Sigmoid colon (tissue), 7 donors: ENCODE measurements around the gene CALHM3. TPM values are rescaled to one million over a fixed set of nuclear protein-coding genes. Genes with fewer than 3 reads are reported as not detected.
A peak's percentile ranks its signal among the peaks of the same experiment; 100 is the strongest.

ENCODE experiments used
- DNase-seq: peaks from one replicate; pipeline ENCODE4 v3.0.0-alpha.2; 2019
- H3K27ac ChIP-seq, 4 donors: fragments of 200-600 bp; sonication (generic); one replicate each; pipeline ENCODE4 v1.5.1; 2016 to 2019; ENCODE audit warnings: mild to moderate bottlenecking in 1 of 4
- H3K27me3 ChIP-seq, 3 donors: fragments of 200-600 bp; sonication (generic); one replicate each; pipeline ENCODE4 v1.5.1; 2019; ENCODE audit warnings: mild to moderate bottlenecking in 1 of 3
- H3K36me3 ChIP-seq, 4 donors: fragments of 200-600 bp; sonication (generic); one replicate each; pipeline ENCODE4 v1.5.1; 2016 to 2019
- H3K4me1 ChIP-seq, 4 donors: fragments of 200-600 bp; sonication (generic); one replicate each; pipeline ENCODE4 v1.5.1; 2017 to 2019
- H3K4me3 ChIP-seq, 4 donors: fragments of 200-600 bp; sonication (generic); one replicate each; pipeline ENCODE4 v1.5.1; 2017 to 2019; ENCODE audit warnings: mild to moderate bottlenecking in 2 of 4, moderate library complexity in 1 of 4
- H3K9me3 ChIP-seq, 4 donors: fragments of 200-600 bp in 3 of 4; sonication (generic) in 3 of 4; one replicate each; pipeline versions ENCODE4 v1.5.1 to v1.6.1; 2013 to 2019
- CTCF ChIP-seq, 4 experiments: fragments of 450-650 bp in 3 of 4; fragments of 200-600 bp in 1 of 4; IDR thresholded peaks; one replicate each; pipeline ENCODE4 v1.5.1; 2016 to 2019; ENCODE audit warnings: antibody characterized with exemption in 4 of 4, mild to moderate bottlenecking in 3 of 4, moderate library complexity in 2 of 4
- EP300 ChIP-seq, 4 donors: sonication (generic); formaldehyde crosslinking; IDR thresholded peaks; one replicate each; pipeline ENCODE4 v1.6.1; 2017; ENCODE audit warnings: antibody characterized with exemption in 4 of 4
- POLR2A ChIP-seq, 2 donors: fragments of 450-650 bp; IDR thresholded peaks; one replicate each; pipeline ENCODE4 v1.6.1; 2016; ENCODE audit warnings: antibody characterized with exemption in 2 of 2, mild to moderate bottlenecking in 2 of 2, moderate library complexity in 2 of 2
- POLR2AphosphoS5 ChIP-seq, 4 donors: sonication (generic); formaldehyde crosslinking; IDR thresholded peaks; one replicate each; pipeline ENCODE4 v1.6.1; 2017; ENCODE audit warnings: antibody characterized with exemption in 4 of 4
- WGBS, 2 donors: extraction: QIAGEN DNeasy Blood & Tissue Kit; methylation state at CpG; one replicate each; pipeline ENCODE4 v1.1.7; 2013; 5-methylcytosine and 5-hydroxymethylcytosine counted together
- intact Hi-C: fragments of 100-400 bp; cut with DNase I; formaldehyde crosslinking; loops from one replicate; pipeline ENCODE4 v1.15.1; 2023
- polyA plus RNA-seq, 3 donors: library from polyadenylated mRNA; stranded (reverse); fragments of 200-250 nt; gene quantifications; one replicate each; pipeline ENCODE4 v1.2.3, GENCODE V29; 2013
- total RNA-seq, 4 donors: library from RNA; depleted of rRNA; stranded (reverse); fragments of >200 nt; gene quantifications; one replicate each; pipeline ENCODE4 v1.1.0, GENCODE V29; 2016
- donor health status: healthy with polysubstance abuse.
- donor health status: Bipolar disorder and iron deficiency.
- donor health status: healthy.

Gene CALHM3
- total and polyA plus RNA-seq, 7 donors, result not detected

DNA sequence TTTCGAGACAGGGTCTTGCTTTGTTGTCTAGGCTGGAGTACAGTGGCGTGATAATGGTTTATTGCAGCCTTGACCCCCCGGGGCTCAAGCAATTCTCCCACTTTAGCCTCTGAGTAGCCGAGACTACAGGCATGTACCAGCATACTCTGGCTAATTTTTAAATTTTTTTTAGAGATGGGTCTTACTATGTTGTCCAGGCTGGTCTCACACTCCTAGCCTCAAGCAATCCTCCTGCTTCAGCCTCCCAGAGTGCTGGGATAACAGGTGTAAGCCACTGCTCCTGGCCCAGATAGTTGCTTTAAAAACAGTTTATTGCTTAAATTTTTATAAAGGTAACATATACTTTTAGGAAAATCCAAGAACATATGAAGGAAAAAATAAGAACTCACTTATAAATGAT, 40.8 kb upstream of the CALHM3 start:
- Histone ChIP-seq H3K27me3 (no peaks in the 10 kb centered on the region), H3K9me3 (no peaks in the 10 kb centered on the region), H3K4me1 (peaks cover 0 to 10% (median 8%) of the 10 kb centered on the region in 4 donors), H3K4me3 (no peak overlapping the region), H3K27ac (no peak overlapping the region), H3K36me3 (no peaks in the 10 kb centered on the region)
- TF ChIP-seq POLR2A (IDR thresholded peaks at IDR 0.05) (no peak), POLR2AphosphoS5 (IDR thresholded peaks at IDR 0.05) (no peak), EP300 (IDR thresholded peaks at IDR 0.05) (no peak), CTCF (IDR thresholded peaks at IDR 0.05) (no peak)
- 79 to 81% methylated on average over 4 of the region's 4 CpGs for WGBS, 2 donors
- intact Hi-C loops, result no loop called here
- no peak for DNase-seq

DNA sequence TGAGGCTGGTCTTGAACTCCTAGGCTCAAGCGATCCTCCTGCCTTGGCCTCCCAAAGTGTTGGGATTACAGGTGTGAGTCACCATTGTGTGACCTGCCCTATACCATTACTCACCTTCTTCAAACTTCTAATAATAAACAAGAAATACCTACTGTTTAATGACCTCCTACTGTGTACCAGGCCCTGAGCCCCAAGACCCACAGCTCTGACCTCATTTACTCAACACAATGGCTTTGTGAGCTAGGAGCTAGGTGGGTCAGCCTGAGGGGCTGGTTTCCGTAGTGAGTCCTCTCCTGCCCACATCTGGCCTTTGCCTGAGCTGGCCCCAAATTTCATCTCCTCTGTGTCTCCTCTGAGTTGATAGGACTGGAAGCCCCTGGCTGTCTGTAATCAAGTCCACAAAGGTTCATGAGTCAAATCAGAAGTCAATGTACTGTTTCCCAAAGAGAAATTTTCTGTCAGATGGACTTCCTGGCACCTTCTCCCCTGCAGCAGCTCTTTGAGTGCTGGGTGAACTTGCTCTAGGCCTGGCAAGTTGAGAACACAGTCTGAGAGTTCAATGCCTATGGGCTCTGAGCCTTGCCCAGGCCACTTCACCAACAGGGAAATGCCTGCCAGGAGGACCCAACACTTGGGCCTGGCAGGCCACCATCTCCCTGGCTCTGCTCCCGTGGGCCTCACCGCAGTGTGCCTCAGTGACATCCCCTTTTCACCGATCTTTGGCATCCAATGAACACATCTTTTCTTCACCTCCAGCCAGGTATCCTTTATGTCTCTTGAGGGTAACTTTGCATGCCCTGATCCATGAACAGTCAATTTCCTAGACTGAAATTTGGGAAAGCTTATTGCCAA, 38.4 kb upstream of the CALHM3 start:
- DNase-seq, result no peak
- Histone ChIP-seq H3K9me3 (no peaks in the 10 kb centered on the region), H3K27ac (no peak overlapping the region), H3K36me3 (no peaks in the 10 kb centered on the region), H3K4me1 (peaks cover 0 to 33% (median 29%) of the 10 kb centered on the region in 4 donors), H3K27me3 (no peaks in the 10 kb centered on the region), H3K4me3 (no peak overlapping the region)
- TF ChIP-seq CTCF (IDR thresholded peaks at IDR 0.05) (no peak), EP300 (IDR thresholded peaks at IDR 0.05) (no peak)
- WGBS, 2 donors, result 96 to 99% methylated on average over 5 of the region's 5 CpGs
- intact Hi-C loops, result no loop called here

DNA sequence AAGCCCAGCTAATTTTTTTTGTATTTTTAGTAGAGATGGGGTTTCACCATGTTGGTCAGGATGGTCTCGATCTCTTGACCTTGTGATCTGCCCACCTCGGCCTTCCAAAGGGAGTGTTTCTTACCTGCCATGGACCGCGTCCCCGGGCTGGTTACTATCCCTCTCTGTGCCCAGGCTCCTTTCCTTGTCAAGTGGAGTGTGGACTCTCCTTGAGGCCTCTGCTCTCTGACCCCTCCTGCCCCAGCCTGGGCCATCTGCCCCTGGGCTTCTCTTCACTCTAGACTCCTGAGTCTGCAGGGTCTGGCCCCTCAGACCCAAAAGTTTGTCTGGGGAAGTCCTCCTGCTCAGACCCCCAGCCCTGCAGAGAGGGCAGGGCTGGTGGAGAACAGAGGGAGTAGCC, 35.2 kb upstream of the CALHM3 start:
- H3K9me3 ChIP-seq, result no peaks in the 10 kb centered on the region
- H3K4me3 ChIP-seq, result no peak overlapping the region
- intact Hi-C loops, result no loop called here
- H3K36me3 ChIP-seq, result no peaks in the 10 kb centered on the region
- peaks cover 0 to 40% (median 32%) of the 10 kb centered on the region in 4 donors for H3K4me1 ChIP-seq
- peak overlapping the region in 2 of 4 donors; percentile 70 to 71 for H3K27ac ChIP-seq
- 94 to 97% methylated on average over 5 of the region's 5 CpGs for WGBS, 2 donors
- DNase-seq, result no peak
- no peak for TF ChIP-seq CTCF (IDR thresholded peaks at IDR 0.05)
- TF ChIP-seq POLR2A (IDR thresholded peaks at IDR 0.05), result no peak
- no peak for TF ChIP-seq POLR2AphosphoS5 (IDR thresholded peaks at IDR 0.05)
- TF ChIP-seq EP300 (IDR thresholded peaks at IDR 0.05), result no peak
- no peaks in the 10 kb centered on the region for H3K27me3 ChIP-seq

GRCh38 chr10:103513380-103514060, 34.5 kb upstream of the CALHM3 start:
- no peak overlapping the region for H3K4me3 ChIP-seq
- H3K27ac ChIP-seq, result peak overlapping the region in 2 of 4 donors; percentile 64 to 66
- DNase-seq, result no peak
- 65 to 80% methylated on average over 8 of the region's 8 CpGs for WGBS, 2 donors
- H3K4me1 ChIP-seq, result peaks cover 0 to 40% (median 32%) of the 10 kb centered on the region in 4 donors
- H3K36me3 ChIP-seq, result no peaks in the 10 kb centered on the region
- intact Hi-C loops, result no loop called here
- no peaks in the 10 kb centered on the region for H3K9me3 ChIP-seq
- no peak for TF ChIP-seq CTCF (IDR thresholded peaks at IDR 0.05)
- TF ChIP-seq POLR2A (IDR thresholded peaks at IDR 0.05), result no peak
- no peak for TF ChIP-seq POLR2AphosphoS5 (IDR thresholded peaks at IDR 0.05)
- no peak for TF ChIP-seq EP300 (IDR thresholded peaks at IDR 0.05)
- no peaks in the 10 kb centered on the region for H3K27me3 ChIP-seq
